Skeletal muscle tissue (tissue), 4 donors: ENCODE results near the gene CIZ1. TPM values are rescaled to one million over a fixed set of nuclear protein-coding genes. Genes with fewer than 3 reads are reported as not detected.

ENCODE experiments used
- H3K27ac ChIP-seq: one replicate; pipeline ENCODE4 v1.7.0; 2013; ENCODE audit warnings: mild to moderate bottlenecking, low read depth, low read length, inconsistent platforms
- H3K27me3 ChIP-seq, 3 donors: one replicate each; pipeline ENCODE4 v1.7.0; 2013; ENCODE audit warnings: low read length in 3 of 3; ENCODE audit not compliant: control insufficient read depth in 3 of 3, insufficient read depth in 3 of 3
- H3K36me3 ChIP-seq, 3 donors: one replicate each; pipeline ENCODE4 v1.7.0; 2013; ENCODE audit warnings: low read length in 3 of 3; ENCODE audit not compliant: control insufficient read depth in 3 of 3, insufficient read depth in 3 of 3
- H3K4me1 ChIP-seq, 3 donors: one replicate each; pipeline ENCODE4 v1.7.0; 2013; ENCODE audit warnings: low read length in 3 of 3, mild to moderate bottlenecking in 3 of 3; ENCODE audit not compliant: control insufficient read depth in 3 of 3, insufficient read depth in 3 of 3
- H3K4me3 ChIP-seq, 3 donors: one replicate each; pipeline ENCODE4 v1.7.0; 2013; ENCODE audit warnings: low read length in 3 of 3
- H3K9ac ChIP-seq, 3 donors: one replicate each; pipeline ENCODE4 v1.7.0; 2013; ENCODE audit warnings: low read length in 3 of 3, mild to moderate bottlenecking in 3 of 3, moderate library complexity in 2 of 3, low read depth in 1 of 3
- H3K9me3 ChIP-seq, 3 donors: one replicate each; pipeline ENCODE4 v1.7.0; 2013; ENCODE audit warnings: low read length in 3 of 3; ENCODE audit not compliant: control insufficient read depth in 3 of 3
- total RNA-seq: library from RNA; depleted of rRNA; stranded (reverse); fragments of >200 nt; gene quantifications from one replicate; pipeline ENCODE4 v1.2.3, GENCODE V29; 2014
- donor health status: Osteomylitis.

CIZ1 gene
- total RNA-seq, 1 donor from 2014 or later = 12.0 TPM

GRCh38 chr9:128222880-128223670 lies 31.7 kb upstream of the CIZ1 start:
- Histone ChIP-seq H3K27me3 (peaks cover 0 to 3% (median 0%) of the 10 kb centered on the region in 3 donors), H3K9ac (no peak overlapping the region)

GRCh38 chr9:128222026-128222425 lies 30.7 kb upstream of the CIZ1 start:
- Histone ChIP-seq H3K36me3 (no peaks in the 10 kb centered on the region), H3K27ac (no peak overlapping the region), H3K27me3 (peaks cover 0 to 3% (median 0%) of the 10 kb centered on the region in 3 donors), H3K9ac (no peak overlapping the region), H3K4me1 (peaks cover 10 to 18% (median 12%) of the 10 kb centered on the region in 3 donors), H3K9me3 (no peaks in the 10 kb centered on the region), H3K4me3 (no peak overlapping the region)

More at GRCh38 chr9:128222880-128223670, 31.7 kb upstream of the CIZ1 start:
- H3K9me3 ChIP-seq = no peaks in the 10 kb centered on the region
- H3K27ac ChIP-seq = no peak overlapping the region
- no peak overlapping the region for H3K4me3 ChIP-seq
- no peaks in the 10 kb centered on the region for H3K36me3 ChIP-seq
- peaks cover 9 to 12% (median 10%) of the 10 kb centered on the region in 3 donors for H3K4me1 ChIP-seq

- Histone ChIP-seq H3K4me1 (peaks cover 17 to 28% (median 20%) of the 10 kb centered on the region in 3 donors), H3K9ac (no peak overlapping the region), H3K27me3 (peaks cover 0 to 3% (median 0%) of the 10 kb centered on the region in 3 donors), H3K4me3 (no peak overlapping the region), H3K36me3 (no peaks in the 10 kb centered on the region), H3K9me3 (no peaks in the 10 kb centered on the region), H3K27ac (no peak overlapping the region)
Observed at GRCh38 chr9:128219831-128220230, 28.5 kb upstream of the CIZ1 start.

GRCh38 chr9:128218518-128219389 lies 27.4 kb upstream of the CIZ1 start:
- Histone ChIP-seq H3K36me3 (no peaks in the 10 kb centered on the region), H3K9ac (peak overlapping the region in 1 of 3 donors; percentile 45), H3K9me3 (no peaks in the 10 kb centered on the region), H3K27me3 (peaks cover 0 to 3% (median 0%) of the 10 kb centered on the region in 3 donors), H3K4me3 (peak overlapping the region; percentile 67 to 77 (median 77)), H3K4me1 (peaks cover 19 to 34% (median 24%) of the 10 kb centered on the region in 3 donors), H3K27ac (no peak overlapping the region)

- Histone ChIP-seq H3K4me3 (peak overlapping the region in 2 of 3 donors; percentile 77), H3K4me1 (peaks cover 19 to 34% (median 24%) of the 10 kb centered on the region in 3 donors), H3K27me3 (peaks cover 0 to 3% (median 0%) of the 10 kb centered on the region in 3 donors), H3K27ac (no peak overlapping the region), H3K9ac (peak overlapping the region in 1 of 3 donors; percentile 45), H3K36me3 (no peaks in the 10 kb centered on the region), H3K9me3 (no peaks in the 10 kb centered on the region)
Observed at GRCh38 chr9:128218172-128218517, 26.8 kb upstream of the CIZ1 start.

- H3K9me3 ChIP-seq = no peaks in the 10 kb centered on the region
- peak overlapping the region; percentile 28 for H3K27ac ChIP-seq
Observed at GRCh38 chr9:128216781-128217553, 25.6 kb upstream of the CIZ1 start.

GRCh38 chr9:128215491-128216409 lies 24.4 kb upstream of the CIZ1 start:
- Histone ChIP-seq H3K27ac (peak overlapping the region; percentile 58), H3K9me3 (no peaks in the 10 kb centered on the region), H3K36me3 (no peaks in the 10 kb centered on the region), H3K9ac (no peak overlapping the region), H3K4me3 (no peak overlapping the region), H3K4me1 (peaks cover 19 to 34% (median 24%) of the 10 kb centered on the region in 3 donors), H3K27me3 (peaks cover 0 to 3% (median 0%) of the 10 kb centered on the region in 3 donors)

More at GRCh38 chr9:128216781-128217553, 25.6 kb upstream of the CIZ1 start:
- peaks cover 19 to 34% (median 24%) of the 10 kb centered on the region in 3 donors for H3K4me1 ChIP-seq
- no peak overlapping the region for H3K4me3 ChIP-seq
- H3K27me3 ChIP-seq = peaks cover 0 to 3% (median 0%) of the 10 kb centered on the region in 3 donors
- H3K36me3 ChIP-seq = no peaks in the 10 kb centered on the region
- H3K9ac ChIP-seq = no peak overlapping the region

GRCh38 chr9:128214571-128215490 lies 23.5 kb upstream of the CIZ1 start:
- no peak overlapping the region for H3K4me3 ChIP-seq
- no peaks in the 10 kb centered on the region for H3K36me3 ChIP-seq
- peak overlapping the region; percentile 58 for H3K27ac ChIP-seq
- peaks cover 0 to 3% (median 0%) of the 10 kb centered on the region in 3 donors for H3K27me3 ChIP-seq
- no peak overlapping the region for H3K9ac ChIP-seq
- H3K9me3 ChIP-seq = no peaks in the 10 kb centered on the region
- H3K4me1 ChIP-seq = peaks cover 19 to 34% (median 24%) of the 10 kb centered on the region in 3 donors
